ENCODE results near the gene GJA5.

GRCh38 chr1:147726168-147726567 lies 34.2 kb downstream of the GJA5 start:
- TF ChIP-seq POLR2A (IDR thresholded peaks at IDR 0.05) (no peak), CTCF (IDR thresholded peaks at IDR 0.05) (no peak), EP300 (IDR thresholded peaks at IDR 0.05) (no peak)
